K562 (cell line): ENCODE data around the gene SAE1. TPM values are rescaled to one million over a fixed set of nuclear protein-coding genes. Genes with fewer than 3 reads are reported as not detected.

ENCODE experiments used
- CBX2 ChIP-seq: fragments of 200-600 bp; sonication (generic); IDR thresholded peaks from one replicate; pipeline ENCODE4 v1.6.1; 2012; ENCODE audit warnings: mild to moderate bottlenecking, low read length, inconsistent platforms; ENCODE audit not compliant: insufficient read depth, poor library complexity, severe bottlenecking
- GABPB1 ChIP-seq: sonication (generic); formaldehyde crosslinking; IDR thresholded peaks from 2 replicates; pipeline ENCODE4 v1.8.0; 2022; ENCODE audit warnings: mild to moderate bottlenecking, missing genetic modification reagents
- LCOR ChIP-seq: sonication (generic); formaldehyde crosslinking; IDR thresholded peaks from 2 replicates; pipeline ENCODE4 v1.8.0; 2022; ENCODE audit warnings: mild to moderate bottlenecking, missing genetic modification reagents
- MCM2 ChIP-seq: fragments of 450-650 bp; IDR thresholded peaks from 2 replicates; pipeline ENCODE4 v1.6.1; 2017; ENCODE audit warnings: low read depth, mild to moderate bottlenecking
- NFIC ChIP-seq: fragments of 450-650 bp; IDR thresholded peaks from 2 replicates; pipeline ENCODE4 v1.6.1; 2017; ENCODE audit warnings: mild to moderate bottlenecking, inconsistent platforms
- XRCC4 ChIP-seq: IDR thresholded peaks from one replicate; pipeline ENCODE4 v1.6.1; 2011; ENCODE audit not compliant: insufficient read depth, insufficient read length; ENCODE audit errors: extremely low read depth
- XRCC5 ChIP-seq: fragments of 200-400 bp; formaldehyde crosslinking; IDR thresholded peaks from 2 replicates; pipeline ENCODE4 v1.6.1; 2017; ENCODE audit warnings: low read depth, mild to moderate bottlenecking, low read length
- polyA plus RNA-seq, 8 experiments: library from polyadenylated mRNA; depleted of rRNA in 4 of 8; stranded (reverse) in 5 of 8; unstranded in 3 of 8; fragments of >200 nt; fragmentation: Nextera tagmentation in 2 of 8; fragmentation: Illumina TruSeq in 1 of 8; extraction: Ambion mirVana in 2 of 8; extraction: Trizol in 1 of 8; gene quantifications; 2 replicates each; pipeline versions ENCODE4 v1.2.1 to v1.2.3, GENCODE V29; 2011 to 2014; ENCODE audit warnings: inconsistent platforms in 1 of 8, missing spikeins in 1 of 8
- total RNA-seq, 7 experiments: library from RNA; depleted of rRNA in 6 of 7; stranded (reverse); fragments of >200 nt in 6 of 7; fragmentation: Illumina TruSeq in 2 of 7; extraction: Trizol in 2 of 7; gene quantifications; 2 replicates each; pipeline versions ENCODE4 v1.2.1 to v1.2.3, GENCODE V29; 2011 to 2021; ENCODE audit warnings: low replicate concordance in 1 of 7
- TF ChIP-seq, protein P1 (sequence below): fragments of 450-650 bp; IDR thresholded peaks from one replicate; pipeline ENCODE4 v1.6.1; 2018; ENCODE audit warnings: mild to moderate bottlenecking, moderate library complexity; ENCODE audit not compliant: partially characterized antibody
- TF ChIP-seq, protein P2 (sequence below): fragments of 450-650 bp; conservative IDR thresholded peaks from 2 replicates; pipeline ENCODE4 v1.6.1; 2016; ENCODE audit warnings: missing genetic modification characterization, low read depth, mild to moderate bottlenecking, missing compliant biosample characterization, moderate library complexity
- TF ChIP-seq, protein P3 (sequence below), 2 experiments: IDR thresholded peaks; 2 replicates each; pipeline ENCODE4 v1.6.1; 2012; ENCODE audit warnings: improper control_type of control experiment in 2 of 2, low read depth in 2 of 2, low read length in 2 of 2, borderline replicate concordance in 1 of 2
- TF ChIP-seq, protein P4 (sequence below), 2 experiments: fragments of 450-650 bp; formaldehyde crosslinking in 1 of 2; IDR thresholded peaks; 2 replicates each; pipeline versions ENCODE4 v1.4.0 to v1.6.1; 2014 to 2020; ENCODE audit warnings: mild to moderate bottlenecking in 2 of 2, borderline replicate concordance in 1 of 2, low read depth in 1 of 2

The SAE1 gene
- total and polyA plus RNA-seq, 9 of the 15 experiments (the other 6 are each of a cell fraction or from before 2014, with no cell fraction given) = 82.8 to 299 (median 217) TPM

DNA sequence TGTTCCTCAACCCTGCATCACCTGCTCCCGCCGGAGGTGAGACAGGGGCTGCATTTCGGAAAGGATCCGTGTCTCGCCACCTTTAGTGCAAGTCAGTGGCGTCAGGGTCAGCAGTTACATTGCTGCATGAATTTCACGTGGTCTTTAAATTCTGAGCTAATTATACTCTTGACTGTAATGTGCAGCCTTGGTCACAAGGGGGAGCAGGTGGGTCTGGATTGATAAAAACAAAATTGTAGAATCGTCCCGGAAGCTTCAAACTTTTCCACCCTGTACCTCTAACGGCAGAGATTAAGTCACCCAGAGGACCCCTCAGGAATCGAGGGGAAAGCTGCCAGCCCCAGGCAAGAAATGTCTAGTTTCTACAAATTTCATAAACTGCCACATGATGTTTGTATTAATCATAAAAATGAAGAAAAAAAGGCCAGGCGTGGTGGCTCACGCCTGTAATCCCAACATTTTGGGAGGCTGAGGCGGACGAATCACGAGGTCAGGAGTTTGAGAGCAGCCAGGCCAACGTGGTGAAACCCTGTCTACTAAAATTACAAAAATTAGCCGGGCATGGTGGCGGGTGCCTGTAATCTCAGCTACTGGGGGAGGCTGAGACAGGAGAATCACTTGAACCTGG is 80.2 kb downstream of the SAE1 start (continued):
- TF ChIP-seq, protein P1, sequence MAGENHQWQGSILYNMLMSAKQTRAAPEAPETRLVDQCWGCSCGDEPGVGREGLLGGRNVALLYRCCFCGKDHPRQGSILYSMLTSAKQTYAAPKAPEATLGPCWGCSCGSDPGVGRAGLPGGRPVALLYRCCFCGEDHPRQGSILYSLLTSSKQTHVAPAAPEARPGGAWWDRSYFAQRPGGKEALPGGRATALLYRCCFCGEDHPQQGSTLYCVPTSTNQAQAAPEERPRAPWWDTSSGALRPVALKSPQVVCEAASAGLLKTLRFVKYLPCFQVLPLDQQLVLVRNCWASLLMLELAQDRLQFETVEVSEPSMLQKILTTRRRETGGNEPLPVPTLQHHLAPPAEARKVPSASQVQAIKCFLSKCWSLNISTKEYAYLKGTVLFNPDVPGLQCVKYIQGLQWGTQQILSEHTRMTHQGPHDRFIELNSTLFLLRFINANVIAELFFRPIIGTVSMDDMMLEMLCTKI = no peak
- TF ChIP-seq GABPB1 (CRISPR knock-in tag) (no peak), XRCC4 (no peak), NFIC (no peak), CBX2 (no peak), MCM2 (no peak), XRCC5 (no peak), LCOR (0 out of 2 replicates have a peak, but pooled peaks have one; percentile 26)
- TF ChIP-seq, protein P2, sequence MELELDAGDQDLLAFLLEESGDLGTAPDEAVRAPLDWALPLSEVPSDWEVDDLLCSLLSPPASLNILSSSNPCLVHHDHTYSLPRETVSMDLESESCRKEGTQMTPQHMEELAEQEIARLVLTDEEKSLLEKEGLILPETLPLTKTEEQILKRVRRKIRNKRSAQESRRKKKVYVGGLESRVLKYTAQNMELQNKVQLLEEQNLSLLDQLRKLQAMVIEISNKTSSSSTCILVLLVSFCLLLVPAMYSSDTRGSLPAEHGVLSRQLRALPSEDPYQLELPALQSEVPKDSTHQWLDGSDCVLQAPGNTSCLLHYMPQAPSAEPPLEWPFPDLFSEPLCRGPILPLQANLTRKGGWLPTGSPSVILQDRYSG (tag) = peak; percentile 86
- TF ChIP-seq, protein P3, sequence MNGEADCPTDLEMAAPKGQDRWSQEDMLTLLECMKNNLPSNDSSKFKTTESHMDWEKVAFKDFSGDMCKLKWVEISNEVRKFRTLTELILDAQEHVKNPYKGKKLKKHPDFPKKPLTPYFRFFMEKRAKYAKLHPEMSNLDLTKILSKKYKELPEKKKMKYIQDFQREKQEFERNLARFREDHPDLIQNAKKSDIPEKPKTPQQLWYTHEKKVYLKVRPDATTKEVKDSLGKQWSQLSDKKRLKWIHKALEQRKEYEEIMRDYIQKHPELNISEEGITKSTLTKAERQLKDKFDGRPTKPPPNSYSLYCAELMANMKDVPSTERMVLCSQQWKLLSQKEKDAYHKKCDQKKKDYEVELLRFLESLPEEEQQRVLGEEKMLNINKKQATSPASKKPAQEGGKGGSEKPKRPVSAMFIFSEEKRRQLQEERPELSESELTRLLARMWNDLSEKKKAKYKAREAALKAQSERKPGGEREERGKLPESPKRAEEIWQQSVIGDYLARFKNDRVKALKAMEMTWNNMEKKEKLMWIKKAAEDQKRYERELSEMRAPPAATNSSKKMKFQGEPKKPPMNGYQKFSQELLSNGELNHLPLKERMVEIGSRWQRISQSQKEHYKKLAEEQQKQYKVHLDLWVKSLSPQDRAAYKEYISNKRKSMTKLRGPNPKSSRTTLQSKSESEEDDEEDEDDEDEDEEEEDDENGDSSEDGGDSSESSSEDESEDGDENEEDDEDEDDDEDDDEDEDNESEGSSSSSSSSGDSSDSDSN (IDR thresholded peaks at IDR 0.05; ENCODE audit: borderline replicate concordance in 1 of 2, low read depth in 2 of 2, low read length in 2 of 2) = no peak
- TF ChIP-seq, protein P4, sequence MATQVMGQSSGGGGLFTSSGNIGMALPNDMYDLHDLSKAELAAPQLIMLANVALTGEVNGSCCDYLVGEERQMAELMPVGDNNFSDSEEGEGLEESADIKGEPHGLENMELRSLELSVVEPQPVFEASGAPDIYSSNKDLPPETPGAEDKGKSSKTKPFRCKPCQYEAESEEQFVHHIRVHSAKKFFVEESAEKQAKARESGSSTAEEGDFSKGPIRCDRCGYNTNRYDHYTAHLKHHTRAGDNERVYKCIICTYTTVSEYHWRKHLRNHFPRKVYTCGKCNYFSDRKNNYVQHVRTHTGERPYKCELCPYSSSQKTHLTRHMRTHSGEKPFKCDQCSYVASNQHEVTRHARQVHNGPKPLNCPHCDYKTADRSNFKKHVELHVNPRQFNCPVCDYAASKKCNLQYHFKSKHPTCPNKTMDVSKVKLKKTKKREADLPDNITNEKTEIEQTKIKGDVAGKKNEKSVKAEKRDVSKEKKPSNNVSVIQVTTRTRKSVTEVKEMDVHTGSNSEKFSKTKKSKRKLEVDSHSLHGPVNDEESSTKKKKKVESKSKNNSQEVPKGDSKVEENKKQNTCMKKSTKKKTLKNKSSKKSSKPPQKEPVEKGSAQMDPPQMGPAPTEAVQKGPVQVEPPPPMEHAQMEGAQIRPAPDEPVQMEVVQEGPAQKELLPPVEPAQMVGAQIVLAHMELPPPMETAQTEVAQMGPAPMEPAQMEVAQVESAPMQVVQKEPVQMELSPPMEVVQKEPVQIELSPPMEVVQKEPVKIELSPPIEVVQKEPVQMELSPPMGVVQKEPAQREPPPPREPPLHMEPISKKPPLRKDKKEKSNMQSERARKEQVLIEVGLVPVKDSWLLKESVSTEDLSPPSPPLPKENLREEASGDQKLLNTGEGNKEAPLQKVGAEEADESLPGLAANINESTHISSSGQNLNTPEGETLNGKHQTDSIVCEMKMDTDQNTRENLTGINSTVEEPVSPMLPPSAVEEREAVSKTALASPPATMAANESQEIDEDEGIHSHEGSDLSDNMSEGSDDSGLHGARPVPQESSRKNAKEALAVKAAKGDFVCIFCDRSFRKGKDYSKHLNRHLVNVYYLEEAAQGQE (IDR thresholded peaks at IDR 0.05; ENCODE audit: borderline replicate concordance) = peak; percentile 84
- TF ChIP-seq, protein P4 (CRISPR knock-in tag; IDR thresholded peaks at IDR 0.05; ENCODE audit: low read depth) = no peak
